Body of pancreas (tissue), 4 donors: ENCODE results near the gene ANKDD1A.

Experiments
- CTCF ChIP-seq, 7 experiments: fragments of 450-650 bp in 4 of 7; fragments of 200-600 bp in 3 of 7; sonication (generic) in 3 of 7; IDR thresholded peaks; one replicate each; pipeline ENCODE4 v1.5.1; 2016 to 2019; ENCODE audit warnings: antibody characterized with exemption in 7 of 7
- POLR2A ChIP-seq, 3 donors: fragments of 450-650 bp; IDR thresholded peaks; one replicate each; pipeline ENCODE4 v1.6.1; 2016; ENCODE audit warnings: antibody characterized with exemption in 3 of 3, mild to moderate bottlenecking in 2 of 3

GRCh38 chr15:64894395-64895056, 17.2 kb upstream of the ANKDD1A start:
- TF ChIP-seq CTCF (IDR thresholded peaks at IDR 0.05) (no peak), POLR2A (IDR thresholded peaks at IDR 0.05) (no peak)
